ENCODE data around the gene NINJ1. TPM values are rescaled to one million over a fixed set of nuclear protein-coding genes. Genes with fewer than 3 reads are reported as not detected.

NINJ1 gene
- total RNA-seq, 1 experiment from 2014 or later = 41.3 TPM

DNA sequence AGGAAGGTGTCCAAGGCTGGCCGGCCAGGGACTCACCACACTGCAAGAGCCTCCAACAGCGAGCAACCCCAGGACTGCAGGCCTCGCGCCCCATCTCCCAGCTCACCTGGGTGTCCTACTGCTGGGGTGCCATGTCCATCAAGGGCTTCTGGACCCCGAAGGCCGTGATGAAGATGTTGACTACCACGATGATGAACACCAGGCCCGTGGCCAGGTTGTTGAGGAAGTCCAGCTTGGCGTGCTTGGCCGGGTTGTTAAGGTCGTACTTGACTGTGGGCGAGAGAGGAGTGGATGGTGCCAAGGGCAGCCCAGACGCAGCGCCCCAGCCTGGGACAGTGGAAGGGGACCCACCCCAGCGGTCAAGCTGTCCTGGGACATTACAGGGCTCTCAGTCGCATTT is 9.3 kb downstream of the NINJ1 start (continued):
- TF ChIP-seq, protein P1, sequence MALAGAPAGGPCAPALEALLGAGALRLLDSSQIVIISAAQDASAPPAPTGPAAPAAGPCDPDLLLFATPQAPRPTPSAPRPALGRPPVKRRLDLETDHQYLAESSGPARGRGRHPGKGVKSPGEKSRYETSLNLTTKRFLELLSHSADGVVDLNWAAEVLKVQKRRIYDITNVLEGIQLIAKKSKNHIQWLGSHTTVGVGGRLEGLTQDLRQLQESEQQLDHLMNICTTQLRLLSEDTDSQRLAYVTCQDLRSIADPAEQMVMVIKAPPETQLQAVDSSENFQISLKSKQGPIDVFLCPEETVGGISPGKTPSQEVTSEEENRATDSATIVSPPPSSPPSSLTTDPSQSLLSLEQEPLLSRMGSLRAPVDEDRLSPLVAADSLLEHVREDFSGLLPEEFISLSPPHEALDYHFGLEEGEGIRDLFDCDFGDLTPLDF (CRISPR knock-in tag; IDR thresholded peaks at IDR 0.05) = no peak
- TF ChIP-seq NFATC4 (CRISPR knock-in tag; IDR thresholded peaks at IDR 0.05) = no peak

DNA sequence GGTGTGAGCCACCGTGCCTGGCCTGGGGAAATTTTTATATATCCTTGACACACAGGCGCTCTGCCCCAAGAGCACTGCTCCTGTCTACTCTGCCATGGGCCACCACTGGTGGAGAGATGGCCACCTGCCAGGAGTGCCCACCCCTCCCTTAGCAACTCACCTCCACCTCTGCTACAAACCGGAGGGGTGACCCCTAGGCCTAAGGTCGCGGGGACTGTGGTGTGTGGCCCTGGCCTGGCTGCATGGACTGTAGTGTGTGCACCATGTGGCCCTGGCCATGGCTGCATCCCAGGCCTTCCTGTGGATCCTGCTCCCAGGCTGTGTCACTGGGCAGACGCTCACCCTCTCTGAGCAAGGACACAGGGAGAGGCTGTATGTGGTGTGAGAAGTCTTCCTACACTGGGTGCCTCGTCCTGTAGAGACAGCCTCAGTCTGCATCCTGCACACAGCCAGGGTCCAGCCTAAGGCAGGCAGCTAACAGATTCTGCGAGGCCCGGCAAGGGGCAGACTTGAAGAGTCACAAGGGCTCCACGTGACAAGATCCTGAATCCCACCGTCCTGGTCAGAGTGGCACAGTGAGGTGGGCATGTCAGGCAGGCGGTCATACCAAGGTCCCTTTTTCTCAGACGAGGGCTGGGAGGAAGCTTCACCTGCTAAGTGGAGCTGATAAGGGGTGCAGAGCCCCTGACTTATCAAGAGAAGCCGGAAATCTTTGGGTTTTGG is 10.3 kb downstream of the NINJ1 start:
- ATAC-seq = no peak
- no peak for DNase-seq (ENCODE audit: low spot score)
- Mint-ChIP-seq H3K36me3 (peaks cover 7% of the 10 kb centered on the region), H3K9me3 (no peaks in the 10 kb centered on the region), H3K27me3 (ENCODE audit: low read depth) (no peaks in the 10 kb centered on the region), H3K4me3 (no peak overlapping the region), H3K27ac (no peak overlapping the region), H3K4me1 (peaks cover 20% of the 10 kb centered on the region)
- POLR2A ChIA-PET = no interaction called here
- CTCF ChIA-PET = no interaction called here
- TF ChIP-seq, protein P2, sequence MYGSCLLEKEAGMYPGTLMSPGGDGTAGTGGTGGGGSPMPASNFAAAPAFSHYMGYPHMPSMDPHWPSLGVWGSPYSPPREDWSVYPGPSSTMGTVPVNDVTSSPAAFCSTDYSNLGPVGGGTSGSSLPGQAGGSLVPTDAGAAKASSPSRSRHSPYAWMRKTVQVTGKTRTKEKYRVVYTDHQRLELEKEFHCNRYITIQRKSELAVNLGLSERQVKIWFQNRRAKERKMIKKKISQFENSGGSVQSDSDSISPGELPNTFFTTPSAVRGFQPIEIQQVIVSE (CRISPR knock-in tag; IDR thresholded peaks at IDR 0.05; ENCODE audit: borderline replicate concordance) = no peak
- TF ChIP-seq NFATC4 (CRISPR knock-in tag; IDR thresholded peaks at IDR 0.05) = no peak
- TF ChIP-seq, protein P3, sequence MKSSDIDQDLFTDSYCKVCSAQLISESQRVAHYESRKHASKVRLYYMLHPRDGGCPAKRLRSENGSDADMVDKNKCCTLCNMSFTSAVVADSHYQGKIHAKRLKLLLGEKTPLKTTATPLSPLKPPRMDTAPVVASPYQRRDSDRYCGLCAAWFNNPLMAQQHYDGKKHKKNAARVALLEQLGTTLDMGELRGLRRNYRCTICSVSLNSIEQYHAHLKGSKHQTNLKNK (CRISPR knock-in tag; IDR thresholded peaks at IDR 0.05) = no peak
- TF ChIP-seq SMAD4 (CRISPR knock-in tag; IDR thresholded peaks at IDR 0.05) = no peak
- TF ChIP-seq, protein P4, sequence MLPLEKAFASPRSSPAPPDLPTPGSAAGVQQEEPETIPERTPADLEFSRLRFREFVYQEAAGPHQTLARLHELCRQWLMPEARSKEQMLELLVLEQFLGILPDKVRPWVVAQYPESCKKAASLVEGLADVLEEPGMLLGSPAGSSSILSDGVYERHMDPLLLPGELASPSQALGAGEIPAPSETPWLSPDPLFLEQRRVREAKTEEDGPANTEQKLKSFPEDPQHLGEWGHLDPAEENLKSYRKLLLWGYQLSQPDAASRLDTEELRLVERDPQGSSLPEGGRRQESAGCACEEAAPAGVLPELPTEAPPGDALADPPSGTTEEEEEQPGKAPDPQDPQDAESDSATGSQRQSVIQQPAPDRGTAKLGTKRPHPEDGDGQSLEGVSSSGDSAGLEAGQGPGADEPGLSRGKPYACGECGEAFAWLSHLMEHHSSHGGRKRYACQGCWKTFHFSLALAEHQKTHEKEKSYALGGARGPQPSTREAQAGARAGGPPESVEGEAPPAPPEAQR (CRISPR knock-in tag; IDR thresholded peaks at IDR 0.05) = no peak
- no peak for TF ChIP-seq RELA (CRISPR knock-in tag; IDR thresholded peaks at IDR 0.05; ENCODE audit: borderline replicate concordance)
- TF ChIP-seq KAT7 (CRISPR knock-in tag; IDR thresholded peaks at IDR 0.05; ENCODE audit: borderline replicate concordance) = no peak

DNA sequence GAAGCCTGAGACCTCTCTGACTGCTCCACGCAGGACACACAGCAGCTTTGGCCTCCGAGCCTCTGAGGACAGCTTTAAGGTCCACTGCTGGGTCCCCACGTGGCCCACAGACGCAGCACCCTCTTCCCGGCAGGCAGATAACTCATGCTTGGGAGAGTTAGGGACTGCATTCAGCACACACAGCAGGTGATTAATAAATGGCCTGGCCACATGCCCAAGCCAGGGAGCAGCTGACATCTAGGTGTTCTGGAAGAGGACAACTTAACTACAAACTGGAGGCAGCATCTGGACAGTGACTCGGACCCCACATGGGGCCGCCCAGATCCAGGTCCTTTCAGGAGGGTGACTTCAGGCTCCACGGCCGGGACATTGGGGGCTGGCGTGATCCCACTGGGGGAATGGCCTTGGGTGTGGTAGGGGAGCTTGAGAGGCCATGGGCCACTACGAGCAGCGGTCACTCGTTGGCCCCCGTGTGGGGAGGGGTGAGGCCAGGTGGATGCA is 11.3 kb downstream of the NINJ1 start:
- Mint-ChIP-seq H3K4me1 (peaks cover 20% of the 10 kb centered on the region), H3K36me3 (peaks cover 7% of the 10 kb centered on the region), H3K27ac (no peak overlapping the region), H3K9me3 (no peaks in the 10 kb centered on the region), H3K4me3 (no peak overlapping the region), H3K27me3 (ENCODE audit: low read depth) (no peaks in the 10 kb centered on the region)
- TF ChIP-seq, protein P5, sequence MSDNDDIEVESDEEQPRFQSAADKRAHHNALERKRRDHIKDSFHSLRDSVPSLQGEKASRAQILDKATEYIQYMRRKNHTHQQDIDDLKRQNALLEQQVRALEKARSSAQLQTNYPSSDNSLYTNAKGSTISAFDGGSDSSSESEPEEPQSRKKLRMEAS (CRISPR knock-in tag; IDR thresholded peaks at IDR 0.05) = no peak
- TF ChIP-seq, protein P1 (CRISPR knock-in tag; IDR thresholded peaks at IDR 0.05) = no peak
- no peak for TF ChIP-seq MXD4 (CRISPR knock-in tag; IDR thresholded peaks at IDR 0.05; ENCODE audit: borderline replicate concordance)
- no peak for TF ChIP-seq OVOL2 (CRISPR knock-in tag; IDR thresholded peaks at IDR 0.05; ENCODE audit: borderline replicate concordance)
- TF ChIP-seq, protein P6, sequence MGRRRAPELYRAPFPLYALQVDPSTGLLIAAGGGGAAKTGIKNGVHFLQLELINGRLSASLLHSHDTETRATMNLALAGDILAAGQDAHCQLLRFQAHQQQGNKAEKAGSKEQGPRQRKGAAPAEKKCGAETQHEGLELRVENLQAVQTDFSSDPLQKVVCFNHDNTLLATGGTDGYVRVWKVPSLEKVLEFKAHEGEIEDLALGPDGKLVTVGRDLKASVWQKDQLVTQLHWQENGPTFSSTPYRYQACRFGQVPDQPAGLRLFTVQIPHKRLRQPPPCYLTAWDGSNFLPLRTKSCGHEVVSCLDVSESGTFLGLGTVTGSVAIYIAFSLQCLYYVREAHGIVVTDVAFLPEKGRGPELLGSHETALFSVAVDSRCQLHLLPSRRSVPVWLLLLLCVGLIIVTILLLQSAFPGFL (CRISPR knock-in tag; IDR thresholded peaks at IDR 0.05; ENCODE audit: borderline replicate concordance) = no peak
- TF ChIP-seq ZNF416 (CRISPR knock-in tag; IDR thresholded peaks at IDR 0.05) = no peak
- ChIA-PET POLR2A (interaction anchor here (1.1 kb wide), 1 partner anchor 11 kb away, joined by 4 read pairs; the partner anchor contains the start of gene NINJ1), CTCF (no interaction called here)
- DNase-seq (ENCODE audit: low spot score) (no peak), ATAC-seq (no peak)
